HG03565 (cell line): ENCODE results near the gene PTS.
A peak's percentile ranks its signal among the peaks of the same experiment; 100 is the strongest.

Experiments used
- ATAC-seq: cut with Tn5 transposase; IDR thresholded peaks from one replicate; pipeline ENCODE4 v1.9.1; 2021; ENCODE audit warnings: mild to moderate bottlenecking, moderate library complexity; ENCODE audit not compliant: unreplicated experiment

PTS gene

GRCh38 chr11:112221274-112221835 is 4.9 kb upstream of the PTS start:
- no peak for ATAC-seq

GRCh38 chr11:112222303-112222702 is 3.9 kb upstream of the PTS start:
- no peak for ATAC-seq

- ATAC-seq = no peak
Measured at GRCh38 chr11:112223121-112223520, 3.1 kb upstream of the PTS start.

- no peak for ATAC-seq
Measured at GRCh38 chr11:112223754-112224532, 2.3 kb upstream of the PTS start.

GRCh38 chr11:112225753-112226061 is 521 bp upstream of the PTS start:
- ATAC-seq = no peak

GRCh38 chr11:112226831-112227401 is 688 bp downstream of the PTS start:
- ATAC-seq = peak; percentile 32

GRCh38 chr11:112227471-112227870 is 1.2 kb downstream of the PTS start:
- no peak for ATAC-seq

- no peak for ATAC-seq
Measured at GRCh38 chr11:112228706-112229105, 2.5 kb downstream of the PTS start.

GRCh38 chr11:112229159-112229558 is 2.9 kb downstream of the PTS start:
- ATAC-seq = no peak

GRCh38 chr11:112229746-112230433 is 3.7 kb downstream of the PTS start:
- no peak for ATAC-seq

- no peak for ATAC-seq
Measured at GRCh38 chr11:112231952-112232351, 5.7 kb downstream of the PTS start.

- ATAC-seq = no peak
Measured at GRCh38 chr11:112235750-112236390, 9.6 kb downstream of the PTS start.

- no peak for ATAC-seq
Measured at GRCh38 chr11:112237451-112237850, 11.2 kb downstream of the PTS start.

- ATAC-seq = no peak
Measured at GRCh38 chr11:112238041-112238440, 11.8 kb downstream of the PTS start.

- ATAC-seq = no peak
Measured at GRCh38 chr11:112241486-112241885, 15.3 kb downstream of the PTS start.

- ATAC-seq = no peak
Measured at GRCh38 chr11:112247201-112247600, 21.0 kb downstream of the PTS start.

GRCh38 chr11:112248201-112248600 is 22.0 kb downstream of the PTS start:
- no peak for ATAC-seq

- no peak for ATAC-seq
Measured at GRCh38 chr11:112249871-112250610, 23.8 kb downstream of the PTS start.

GRCh38 chr11:112253605-112254242 is 27.5 kb downstream of the PTS start:
- no peak for ATAC-seq

- no peak for ATAC-seq
Measured at GRCh38 chr11:112255067-112255720, 29.0 kb downstream of the PTS start.
